ENCODE data around the gene NMBR.

- TF ChIP-seq CTCF (conservative IDR thresholded peaks at IDR 0.05) (no peak), EZH2 (IDR thresholded peaks at IDR 0.05; ENCODE audit: low read depth) (no peak)
Measured at GRCh38 chr6:142183351-142183750, 36.4 kb upstream of the NMBR start.
